BLaER1 treated with 17β-estradiol and CSF1 and Interleukin-3, amounts not matched to agents 10 nM and 100 nM (cell line): Measurements from ENCODE around the gene NPFFR1.

Source experiments
- H3K27ac ChIP-seq, 11 experiments: shearing (Covaris generic); formaldehyde crosslinking; 2 replicates each; pipeline ENCODE4 v1.8.1; 2022
- H3K27me3 ChIP-seq, 11 experiments: shearing (Covaris generic); formaldehyde crosslinking; 2 replicates each; pipeline ENCODE4 v1.8.1; 2022
- H3K36me3 ChIP-seq, 11 experiments: shearing (Covaris generic); formaldehyde crosslinking; 2 replicates each; pipeline ENCODE4 v1.8.1; 2022
- H3K4me1 ChIP-seq, 10 experiments: shearing (Covaris generic); formaldehyde crosslinking; 2 replicates each; pipeline ENCODE4 v1.8.1; 2022
- H3K4me2 ChIP-seq, 11 experiments: shearing (Covaris generic); formaldehyde crosslinking; 2 replicates each; pipeline ENCODE4 v1.8.1; 2022
- H3K4me3 ChIP-seq, 10 experiments: shearing (Covaris generic); formaldehyde crosslinking; 2 replicates each; pipeline ENCODE4 v1.8.1; 2022
- H3K9ac ChIP-seq, 11 experiments: shearing (Covaris generic); formaldehyde crosslinking; 2 replicates each; pipeline ENCODE4 v1.8.1; 2022
- H3K9me3 ChIP-seq, 11 experiments: shearing (Covaris generic); formaldehyde crosslinking; replicated peaks in 1 of 11; 2 replicates each; pipeline ENCODE4 v1.8.1; 2022
- H4K20me1 ChIP-seq, 11 experiments: shearing (Covaris generic); formaldehyde crosslinking; 2 replicates each; pipeline ENCODE4 v1.8.1; 2022
- Cebpa-rat ChIP-seq, 11 experiments: shearing (Covaris generic); IDR thresholded peaks; 2 replicates each; pipeline ENCODE4 v1.8.1; 2022

Gene NPFFR1

GRCh38 chr10:70198696-70199466, 84.9 kb downstream of the NPFFR1 start:
- H3K27me3 ChIP-seq: no peaks in the 10 kb centered on the region
- TF ChIP-seq Cebpa-rat (IDR thresholded peaks at IDR 0.05): no peak
- H3K36me3 ChIP-seq: peaks cover 44 to 84% (median 64%) of the 10 kb centered on the region in 11 experiments
- H3K9me3 ChIP-seq: peaks cover 0 to 8% (median 0%) of the 10 kb centered on the region in 11 experiments; a peak in 4 of 22 replicates
- H3K9ac ChIP-seq: no peak overlapping the region
- H3K27ac ChIP-seq: no peak overlapping the region
- peaks cover 0 to 19% (median 10%) of the 10 kb centered on the region in 11 experiments; a peak in 13 of 22 replicates for H4K20me1 ChIP-seq
- peak overlapping the region in 3 of 11 experiments; percentile 57 to 87 (median 70); a peak in 3 of 22 replicates for H3K4me2 ChIP-seq
- H3K4me1 ChIP-seq: peaks cover 0 to 26% (median 18%) of the 10 kb centered on the region in 10 experiments; a peak in 16 of 20 replicates
- H3K4me3 ChIP-seq: no peak overlapping the region
